K562 (cell line): Measurements from ENCODE around the gene LIPN. TPM values are rescaled to one million over a fixed set of nuclear protein-coding genes. Genes with fewer than 3 reads are reported as not detected.

Source experiments
- ATAC-seq: fragments of 200-7000 bp; cut with Tn5 transposase; 3 replicates; pipeline ENCODE4 v1.9.1; 2020; ENCODE audit warnings: moderate library complexity
- BruUV-seq: library from RNA; stranded (reverse); fragments of 400-500 nt; replicated peaks from 2 replicates; lab custom pipeline; 2021; lab: Mats Ljungman, UMichigan
- CTCF ChIA-PET: fragments of 300-600 bp; formaldehyde crosslinking; extraction: SDS; loops from one replicate; lab custom pipeline; 2021; ENCODE audit warnings: low intra/inter-chr PET ratio; lab: Yijun Ruan, JAX
- POLR2A ChIA-PET: fragments of 300-600, 350-650 bp; sonication (Branson Sonifier 250); formaldehyde crosslinking; extraction: SDS; loops from one replicate; lab custom pipeline; 2021; ENCODE audit warnings: antibody characterized with exemption, inconsistent platforms; lab: Yijun Ruan, JAX
- DNase-seq, 4 experiments: peaks; one replicate each; pipeline versions ENCODE4 v3.0.0 to v3.0.0-alpha.2; 2011 to 2018; ENCODE audit warnings: low spot score in 3 of 4, mixed read lengths in 3 of 4; ENCODE audit errors: extremely low read depth in 1 of 4
- FAIRE-seq: peaks from 2 replicates; lab custom pipeline; 2011; peaks lifted over from hg19 to GRCh38; lab: Jason Lieb, UNC
- H2AFZ ChIP-seq: 2 replicates; pipeline ENCODE4 v1.6.0; 2011; ENCODE audit warnings: low read depth, low read length, control low read depth, inconsistent platforms
- H3K27ac ChIP-seq: fragments of 200-600 bp; 3 replicates; pipeline ENCODE4 v1.8.0; 2011; ENCODE audit warnings: low read depth, mild to moderate bottlenecking, control low read depth, inconsistent platforms, low read length, moderate library complexity, mixed read lengths; ENCODE audit errors: extremely low read depth
- H3K27me3 ChIP-seq, 2 experiments: fragments of 300-600 bp in 1 of 2; 2 replicates in 1 of 2; 3 replicates in 1 of 2; pipeline versions ENCODE4 v1.6.0 to v1.8.0; 2011; ENCODE audit warnings: inconsistent platforms in 2 of 2, low read length in 2 of 2, mild to moderate bottlenecking in 1 of 2, mixed read lengths in 1 of 2, moderate library complexity in 1 of 2; ENCODE audit not compliant: control insufficient read depth in 2 of 2, insufficient read depth in 2 of 2
- H3K36me3 ChIP-seq: fragments of 300-600 bp; 3 replicates; pipeline ENCODE4 v1.8.0; 2011; ENCODE audit warnings: mild to moderate bottlenecking, low read length, inconsistent platforms; ENCODE audit not compliant: control insufficient read depth, insufficient read depth
- H3K4me1 ChIP-seq, 2 experiments: fragments of 200-600 bp in 1 of 2; replicated peaks in 1 of 2; 2 replicates in 1 of 2; 3 replicates in 1 of 2; pipeline versions ENCODE4 v1.5.1 to v1.8.0; 2011; ENCODE audit warnings: inconsistent platforms in 2 of 2, low read length in 2 of 2, mild to moderate bottlenecking in 1 of 2, mixed read lengths in 1 of 2, moderate library complexity in 1 of 2; ENCODE audit not compliant: control insufficient read depth in 2 of 2, insufficient read depth in 2 of 2
- H3K4me2 ChIP-seq: 2 replicates; pipeline ENCODE4 v1.6.1; 2011; ENCODE audit warnings: low read length, control low read depth, inconsistent platforms, mixed read lengths; ENCODE audit not compliant: insufficient read depth
- H3K4me3 ChIP-seq: fragments of 200-600 bp; sonication (generic), shearing (Covaris generic); 2 replicates; pipeline ENCODE4 v1.5.1; 2016; ENCODE audit warnings: control low read depth, inconsistent platforms
- H3K79me2 ChIP-seq: fragments of 200-600 bp; 3 replicates; pipeline ENCODE4 v1.8.0; 2011; ENCODE audit warnings: low read length, inconsistent platforms; ENCODE audit not compliant: control insufficient read depth, insufficient read depth
- H3K9ac ChIP-seq, 2 experiments: 2 replicates each; pipeline versions ENCODE4 v1.6.0 to v1.6.1; 2011; ENCODE audit warnings: low read depth in 2 of 2, low read length in 2 of 2, control low read depth in 1 of 2, inconsistent platforms in 1 of 2, mild to moderate bottlenecking in 1 of 2, mixed read lengths in 1 of 2; ENCODE audit not compliant: insufficient read depth in 1 of 2
- H3K9me1 ChIP-seq: one replicate; pipeline ENCODE4 v1.6.0; 2011; ENCODE audit warnings: inconsistent platforms, mild to moderate bottlenecking, low read length, moderate library complexity; ENCODE audit not compliant: control insufficient read depth, insufficient read depth
- H3K9me3 ChIP-seq: replicated peaks from 2 replicates; pipeline ENCODE4 v1.5.1; 2011; ENCODE audit warnings: low read depth, low read length, inconsistent platforms; ENCODE audit not compliant: control insufficient read depth, insufficient read depth
- H4K20me1 ChIP-seq: replicated peaks from 2 replicates; pipeline ENCODE4 v1.6.1; 2011; ENCODE audit warnings: low read length, inconsistent platforms, mixed read lengths; ENCODE audit not compliant: control insufficient read depth, insufficient read depth
- CBX1 ChIP-seq: sonication (generic); IDR thresholded peaks from 2 replicates; pipeline ENCODE4 v1.6.1; 2016; ENCODE audit warnings: antibody characterized with exemption, low read depth, mild to moderate bottlenecking
- ETS2 ChIP-seq: IDR thresholded peaks from 2 replicates; pipeline ENCODE4 v1.6.1; 2016; ENCODE audit warnings: borderline replicate concordance, missing genetic modification characterization, mild to moderate bottlenecking, moderate library complexity, missing compliant biosample characterization; ENCODE audit not compliant: poor library complexity, severe bottlenecking
- SPI1 ChIP-seq: IDR thresholded peaks from 2 replicates; pipeline ENCODE4 v1.6.1; 2011; ENCODE audit warnings: low read depth, low read length, control low read depth, borderline replicate concordance
- WGBS: fragments of 100-300 bp; shearing (Covaris generic); methylation state at CpG from one replicate; pipeline ENCODE4 v1.1.6; 2016; ENCODE audit warnings: low coverage, mixed read lengths; ENCODE audit not compliant: insufficient coverage; ENCODE audit errors: missing lambda C conversion rate; 5-methylcytosine and 5-hydroxymethylcytosine counted together
- in situ Hi-C: fragments of 300-500 bp; cut with MboI; formaldehyde crosslinking; loops from 4 replicates; pipeline ENCODE4 v1.15.0; 2018; ENCODE audit warnings: inconsistent platforms, mixed read lengths
- intact Hi-C: fragments of 100-400 bp; cut with micrococcal nuclease; formaldehyde crosslinking; loops from 2 replicates; pipeline ENCODE4 v1.14.2; 2022
- polyA plus RNA-seq, 8 experiments: library from polyadenylated mRNA; depleted of rRNA in 4 of 8; stranded (reverse) in 5 of 8; unstranded in 3 of 8; fragments of >200 nt; fragmentation: Nextera tagmentation in 2 of 8; fragmentation: Illumina TruSeq in 1 of 8; extraction: Ambion mirVana in 2 of 8; extraction: Trizol in 1 of 8; gene quantifications; 2 replicates each; pipeline versions ENCODE4 v1.2.1 to v1.2.3, GENCODE V29; 2011 to 2014; ENCODE audit warnings: inconsistent platforms in 1 of 8, missing spikeins in 1 of 8
- total RNA-seq, 7 experiments: library from RNA; depleted of rRNA in 6 of 7; stranded (reverse); fragments of >200 nt in 6 of 7; fragmentation: Illumina TruSeq in 2 of 7; extraction: Trizol in 2 of 7; gene quantifications; 2 replicates each; pipeline versions ENCODE4 v1.2.1 to v1.2.3, GENCODE V29; 2011 to 2021; ENCODE audit warnings: low replicate concordance in 1 of 7
- TF ChIP-seq, protein P1 (sequence below): fragments of 450-650 bp; IDR thresholded peaks from 2 replicates; pipeline ENCODE4 v1.6.1; 2017; ENCODE audit warnings: antibody characterized with exemption

Gene LIPN
- total and polyA plus RNA-seq, 9 of the 15 experiments (the other 6 are each of a cell fraction or from before 2014, with no cell fraction given) = not detected

DNA sequence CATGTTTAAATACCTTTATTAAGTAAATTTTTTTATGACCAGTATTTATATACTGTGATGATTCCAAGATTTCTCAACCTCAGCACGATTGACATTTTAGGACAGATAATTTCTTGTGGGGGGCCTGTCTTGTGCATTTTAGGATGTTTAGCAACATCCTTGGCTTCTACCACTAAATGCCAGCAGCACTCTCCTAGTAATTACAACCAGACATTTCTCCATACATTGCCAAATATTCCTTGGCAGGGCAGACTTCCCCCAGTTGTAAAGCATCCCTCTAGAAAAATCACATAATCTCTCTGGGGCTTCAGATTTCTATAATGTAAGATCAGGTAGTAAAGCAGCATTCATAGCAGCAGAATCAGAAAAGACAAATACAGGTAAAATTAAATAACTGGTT is 34.9 kb downstream of the LIPN start:
- no peaks in the 10 kb centered on the region for H3K36me3 ChIP-seq
- TF ChIP-seq ETS2 (tag) (no peak), CBX1 (no peak), SPI1 (no peak)
- TF ChIP-seq, protein P1, sequence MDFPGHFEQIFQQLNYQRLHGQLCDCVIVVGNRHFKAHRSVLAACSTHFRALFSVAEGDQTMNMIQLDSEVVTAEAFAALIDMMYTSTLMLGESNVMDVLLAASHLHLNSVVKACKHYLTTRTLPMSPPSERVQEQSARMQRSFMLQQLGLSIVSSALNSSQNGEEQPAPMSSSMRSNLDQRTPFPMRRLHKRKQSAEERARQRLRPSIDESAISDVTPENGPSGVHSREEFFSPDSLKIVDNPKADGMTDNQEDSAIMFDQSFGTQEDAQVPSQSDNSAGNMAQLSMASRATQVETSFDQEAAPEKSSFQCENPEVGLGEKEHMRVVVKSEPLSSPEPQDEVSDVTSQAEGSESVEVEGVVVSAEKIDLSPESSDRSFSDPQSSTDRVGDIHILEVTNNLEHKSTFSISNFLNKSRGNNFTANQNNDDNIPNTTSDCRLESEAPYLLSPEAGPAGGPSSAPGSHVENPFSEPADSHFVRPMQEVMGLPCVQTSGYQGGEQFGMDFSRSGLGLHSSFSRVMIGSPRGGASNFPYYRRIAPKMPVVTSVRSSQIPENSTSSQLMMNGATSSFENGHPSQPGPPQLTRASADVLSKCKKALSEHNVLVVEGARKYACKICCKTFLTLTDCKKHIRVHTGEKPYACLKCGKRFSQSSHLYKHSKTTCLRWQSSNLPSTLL = no peak
- FAIRE-seq (no peak), ATAC-seq (no peak), DNase-seq (no peak)
- intact Hi-C loops (no loop called here), in situ Hi-C loops (no loop called here)
- no peaks in the 10 kb centered on the region for H3K27me3 ChIP-seq
- CTCF ChIA-PET = no interaction called here
- no peak overlapping the region for H2AFZ ChIP-seq
- H4K20me1 ChIP-seq = no peaks in the 10 kb centered on the region
- no peak overlapping the region for H3K9ac ChIP-seq
- H3K4me2 ChIP-seq = no peak overlapping the region
- WGBS = 0% methylated on average over 1 of the region's 1 CpG
- BruUV-seq = no TSS peak
- H3K4me3 ChIP-seq = no peak overlapping the region
- H3K9me3 ChIP-seq = no peaks in the 10 kb centered on the region
- H3K9me1 ChIP-seq = no peaks in the 10 kb centered on the region
- no peaks in the 10 kb centered on the region for H3K4me1 ChIP-seq
- H3K27ac ChIP-seq = no peak overlapping the region
- no peaks in the 10 kb centered on the region for H3K79me2 ChIP-seq
- POLR2A ChIA-PET = no interaction called here
